Activated effector memory CD4-positive, alpha-beta T cell treated with anti-CD3 and anti-CD28 coated beads, Interleukin-2, amount 50 U/mL, for 16 hours (primary cell): ENCODE data around the gene COBL.
"Not testable (repeated sequence)": the region's sequence is repeated elsewhere in the genome, so short reads cannot be mapped to it uniquely, and the experiment has no call there.

ENCODE experiments used
- DNase-seq: peaks from one replicate; pipeline ENCODE4 v3.0.0-alpha.2; 2020

Gene COBL

DNA sequence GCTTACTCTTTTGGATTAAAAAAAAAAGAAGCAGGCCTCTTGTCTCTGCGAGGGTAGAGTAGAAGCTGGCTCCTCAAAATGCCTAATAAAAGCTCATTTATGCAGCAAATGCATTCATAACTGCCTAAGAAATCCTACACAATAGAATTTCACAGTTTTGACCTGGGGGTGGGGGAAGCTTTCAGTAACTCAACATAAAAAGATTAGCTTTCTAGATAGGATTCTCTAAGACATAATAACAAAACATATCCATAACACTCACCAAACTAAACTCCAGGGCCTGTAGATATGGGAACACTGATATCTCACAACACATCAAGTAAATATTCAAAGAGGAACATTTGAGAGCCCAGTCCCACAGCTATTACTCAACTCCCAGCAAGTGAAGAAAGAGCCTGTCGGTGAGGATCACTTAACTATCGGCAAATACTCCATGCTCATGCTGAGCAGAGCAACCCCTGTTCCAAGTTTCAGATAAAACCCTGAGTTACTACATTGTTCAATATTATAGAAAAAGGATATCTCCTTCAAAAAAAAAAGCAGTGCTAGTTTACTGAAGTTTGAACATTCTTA, 88.1 kb downstream of the COBL start:
- no peak for DNase-seq

DNA sequence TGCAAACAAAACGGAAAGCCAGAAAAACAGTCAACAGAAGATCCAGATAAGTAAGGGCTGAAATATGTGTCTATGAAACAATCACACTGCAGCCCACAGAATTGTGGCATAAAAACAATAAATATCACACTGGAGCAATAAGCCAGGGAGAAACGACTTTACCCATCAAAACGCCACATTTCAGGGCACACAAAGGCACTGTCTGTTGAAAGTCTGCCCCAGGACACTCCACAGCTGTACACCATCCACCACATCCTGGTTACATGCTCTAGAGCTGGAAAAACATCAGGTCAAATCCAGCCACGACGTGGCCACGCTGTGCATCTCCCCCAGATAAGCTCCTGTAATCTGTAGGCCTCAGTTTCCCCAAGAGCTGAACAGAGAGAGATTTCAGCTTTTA, 88.7 kb downstream of the COBL start:
- no peak for DNase-seq

DNA sequence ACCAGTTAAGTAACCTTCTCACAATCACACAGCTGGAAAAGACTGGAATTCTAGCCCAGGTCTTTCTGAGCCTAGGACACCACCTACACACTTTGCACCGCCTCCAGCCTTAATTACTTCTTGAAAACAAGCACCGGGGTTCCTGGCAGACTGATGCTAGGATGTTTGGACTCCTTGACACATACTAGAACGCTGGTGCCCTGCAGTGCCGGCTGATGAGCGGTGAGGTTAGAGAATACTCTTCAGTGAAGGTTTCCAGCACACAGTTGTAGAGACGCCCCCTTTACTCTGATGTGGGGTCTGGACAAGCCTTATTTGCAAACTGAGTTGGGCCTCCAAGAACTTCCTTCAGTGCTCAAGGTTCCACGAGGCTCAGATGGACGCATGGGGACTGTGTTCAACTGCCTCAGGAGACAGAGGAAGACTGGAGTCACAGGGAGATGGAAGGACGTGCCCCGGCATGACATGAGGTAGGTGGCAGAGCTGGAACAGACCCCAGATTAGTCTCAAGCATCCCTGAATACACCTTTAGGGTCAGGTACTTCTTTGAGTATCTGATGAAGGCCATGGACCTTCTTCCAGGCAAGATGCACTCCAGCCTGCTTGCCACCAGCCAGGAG, 89.6 kb downstream of the COBL start:
- DNase-seq, result no peak

DNA sequence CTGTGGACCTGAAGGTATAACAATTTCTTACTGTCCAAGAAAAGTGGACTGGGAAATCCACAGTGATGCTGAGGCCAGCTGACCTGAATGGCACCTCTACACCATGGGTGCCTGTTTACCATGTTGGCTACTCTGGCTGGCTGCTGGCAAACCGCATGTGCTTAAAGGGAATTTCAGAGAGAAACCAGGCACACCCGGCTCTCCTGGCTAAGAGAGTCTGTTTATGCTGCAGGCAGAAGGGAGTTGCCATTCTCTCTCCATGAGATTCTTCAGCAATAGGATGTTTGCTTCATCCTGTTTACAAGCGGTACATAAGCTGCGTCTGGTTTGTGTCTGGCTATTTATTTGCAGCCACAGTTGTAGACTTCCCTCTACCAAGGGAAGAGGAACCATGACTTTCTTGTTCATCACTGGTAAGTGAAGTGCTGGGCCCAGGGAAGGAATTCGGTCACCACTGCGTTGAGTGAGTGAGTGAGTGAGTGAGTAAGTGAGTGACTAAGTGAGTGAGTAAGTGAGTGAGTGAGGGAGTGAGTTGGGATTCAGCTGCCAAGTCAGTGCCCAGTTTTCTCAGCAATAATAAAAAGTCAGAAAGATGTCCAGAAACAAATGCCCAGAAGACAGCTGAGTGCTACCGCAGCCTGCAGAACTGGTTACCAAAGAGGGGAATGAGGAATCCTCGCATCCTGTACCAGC, 90.4 kb downstream of the COBL start:
- DNase-seq, result no peak

DNA sequence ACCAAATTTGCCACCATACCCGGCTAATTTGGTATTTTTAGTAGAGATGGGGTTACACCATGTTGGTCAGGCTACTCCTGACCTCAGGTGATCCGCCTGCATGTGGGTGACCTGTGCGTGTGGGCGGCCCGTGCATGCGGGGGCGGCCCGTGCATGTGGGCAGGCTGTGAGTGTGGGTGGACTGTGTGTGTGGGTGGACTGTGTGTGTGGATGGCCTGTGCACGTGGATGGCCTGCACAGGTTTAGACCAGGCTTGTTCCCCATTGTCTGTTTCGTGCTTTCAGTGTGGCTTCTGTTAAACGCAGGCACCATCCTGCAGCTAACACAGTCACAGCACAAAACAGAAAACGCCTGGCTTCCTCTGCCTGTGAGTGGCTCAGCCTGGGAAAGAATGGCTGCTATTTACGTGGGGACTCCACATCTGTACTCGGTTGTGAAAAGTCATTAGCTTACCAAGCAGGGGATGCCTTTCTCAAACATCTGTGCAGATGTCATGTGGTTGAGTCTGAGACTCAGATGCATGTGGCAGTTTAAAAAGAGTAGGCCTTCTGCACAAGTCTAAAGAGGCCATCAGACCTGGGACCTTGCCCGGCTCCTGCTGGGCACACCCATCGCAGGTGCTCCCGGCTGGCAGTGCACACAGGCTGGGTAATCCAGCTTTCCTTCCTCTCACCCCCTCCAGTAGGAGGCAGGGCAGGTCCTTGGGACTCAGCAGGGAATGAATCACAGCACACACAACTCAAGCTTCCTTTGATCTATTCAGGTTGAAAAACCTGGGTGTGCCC, 91.6 kb downstream of the COBL start:
- DNase-seq, result no peak

DNA sequence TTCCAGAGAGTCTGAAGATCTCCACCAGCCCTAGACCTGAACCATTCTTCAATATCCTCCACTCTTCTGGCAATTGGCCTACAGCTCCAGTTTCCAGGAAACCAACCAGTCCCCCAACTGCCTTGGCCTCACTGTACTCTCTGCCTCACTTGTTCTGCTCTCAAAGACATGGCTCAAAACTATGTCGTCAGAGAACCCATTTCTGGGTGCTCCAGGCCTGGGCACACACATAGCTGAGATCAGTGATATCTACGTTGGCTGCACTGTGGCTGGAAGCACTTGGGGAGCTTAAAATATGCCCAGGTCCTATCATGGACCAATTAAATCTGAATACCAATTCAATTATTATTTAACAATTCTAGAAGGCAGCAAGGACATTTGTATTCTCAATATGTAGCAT, 93.1 kb downstream of the COBL start:
- no peak for DNase-seq

DNA sequence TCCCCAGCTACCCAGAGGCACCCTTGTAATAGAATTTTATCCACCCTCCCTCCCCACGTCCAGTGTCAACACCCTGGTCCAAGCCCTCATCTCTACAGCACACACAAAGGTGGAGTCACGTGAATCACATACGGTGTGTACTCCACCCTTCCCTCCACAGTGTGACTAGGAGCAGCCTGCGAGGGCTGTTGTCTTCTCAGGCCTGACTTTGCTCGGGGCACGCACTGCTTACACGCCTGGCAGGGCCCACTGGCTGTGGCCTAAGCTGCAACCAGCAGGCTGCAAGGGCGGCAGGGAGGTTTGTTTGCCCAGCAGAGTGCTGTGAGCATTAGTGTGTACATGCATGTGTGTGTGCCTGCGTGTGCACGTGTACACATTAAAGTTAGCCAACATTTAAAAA, 93.7 kb downstream of the COBL start:
- no peak for DNase-seq

DNA sequence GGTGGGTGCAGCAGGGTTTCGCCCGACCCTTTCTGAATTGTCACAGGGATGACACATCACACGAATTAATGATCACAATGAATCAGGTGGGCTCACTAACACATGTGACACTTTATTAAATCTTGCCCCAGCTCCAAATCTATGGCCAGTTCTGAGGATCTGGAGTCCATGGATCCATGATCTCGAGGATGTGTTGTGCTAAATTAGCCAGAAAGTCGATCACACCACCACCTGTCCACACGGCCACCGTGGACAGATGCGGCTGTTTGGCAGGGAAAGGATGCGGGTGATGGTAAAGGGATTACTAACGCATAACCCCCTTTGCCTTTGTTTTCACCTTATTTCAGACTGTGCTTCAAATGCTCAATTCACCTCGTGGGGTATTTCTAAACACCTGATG, 96.4 kb downstream of the COBL start:
- no peak for DNase-seq

DNA sequence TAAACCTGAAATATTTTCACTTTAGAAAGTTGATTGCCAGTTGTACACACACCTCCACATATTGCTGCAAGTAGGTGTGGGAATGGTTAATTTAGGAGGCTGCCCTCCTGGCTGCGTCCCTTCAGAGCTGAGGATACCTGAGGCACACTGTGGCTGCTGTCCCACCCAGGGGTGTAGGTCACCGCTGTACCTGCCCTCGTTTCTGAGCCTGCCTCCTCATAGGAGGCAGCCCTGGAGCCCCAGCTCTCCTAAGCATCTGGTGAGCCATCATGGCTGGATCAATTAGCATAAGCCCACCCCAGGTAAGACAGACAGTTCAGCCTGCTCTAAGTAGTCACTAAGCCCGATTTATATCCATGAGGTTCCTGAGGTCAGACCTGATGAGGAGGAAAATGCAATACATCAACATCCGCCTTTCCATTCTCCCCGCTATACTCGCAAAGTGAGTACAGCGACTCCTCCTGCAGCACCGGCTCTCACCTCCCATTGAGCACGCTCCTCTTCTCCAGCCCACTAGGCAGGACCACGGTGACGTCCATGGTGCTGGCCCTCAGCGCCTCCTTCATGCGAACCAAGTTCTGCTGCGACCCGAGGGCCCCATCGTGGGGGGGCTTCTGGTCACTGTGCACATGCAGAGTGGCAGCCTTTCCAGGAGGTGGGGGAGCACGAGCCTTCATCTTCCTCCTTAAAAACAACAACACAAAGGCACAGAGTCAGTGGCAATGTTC, 97.2 kb downstream of the COBL start:
- DNase-seq, result no peak

DNA sequence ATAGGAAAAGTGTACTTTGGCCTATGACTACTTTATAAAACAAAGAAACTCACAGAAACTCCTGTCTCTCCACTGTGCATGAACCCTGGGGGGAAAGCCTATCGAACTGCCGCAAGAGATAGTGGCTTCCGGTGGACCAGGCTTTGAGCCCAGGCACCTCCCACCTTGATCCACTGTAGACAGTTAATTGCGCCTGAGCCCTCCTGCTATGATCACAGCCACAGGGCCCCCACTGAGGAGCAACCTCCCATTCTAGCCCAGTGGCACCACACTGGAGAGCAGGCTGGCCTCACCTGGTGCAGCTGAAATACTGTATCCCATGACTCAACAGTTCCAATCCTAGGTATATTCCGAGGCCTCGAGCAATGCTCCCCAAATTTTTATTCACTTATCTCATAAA, 98.8 kb downstream of the COBL start:
- no peak for DNase-seq

DNA sequence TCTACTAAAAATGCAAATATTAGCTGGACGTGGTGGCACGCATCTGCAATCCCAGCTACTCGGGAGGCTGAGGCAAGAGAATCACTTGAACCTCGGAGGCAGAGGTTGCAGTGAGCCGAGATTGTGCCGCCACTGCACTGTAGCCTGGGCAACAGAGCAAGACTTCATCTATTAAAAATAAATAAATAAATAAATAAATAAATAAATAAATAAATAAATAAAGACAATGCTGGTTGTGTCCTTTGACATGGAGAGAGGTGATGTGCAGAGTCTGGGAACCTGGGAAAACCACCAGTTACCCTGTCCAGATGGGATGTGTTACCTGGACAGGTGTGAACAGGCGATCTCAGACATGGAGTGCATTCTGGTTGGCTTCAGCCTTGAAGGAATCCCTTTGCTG, 102.5 kb downstream of the COBL start:
- no peak for DNase-seq

DNA sequence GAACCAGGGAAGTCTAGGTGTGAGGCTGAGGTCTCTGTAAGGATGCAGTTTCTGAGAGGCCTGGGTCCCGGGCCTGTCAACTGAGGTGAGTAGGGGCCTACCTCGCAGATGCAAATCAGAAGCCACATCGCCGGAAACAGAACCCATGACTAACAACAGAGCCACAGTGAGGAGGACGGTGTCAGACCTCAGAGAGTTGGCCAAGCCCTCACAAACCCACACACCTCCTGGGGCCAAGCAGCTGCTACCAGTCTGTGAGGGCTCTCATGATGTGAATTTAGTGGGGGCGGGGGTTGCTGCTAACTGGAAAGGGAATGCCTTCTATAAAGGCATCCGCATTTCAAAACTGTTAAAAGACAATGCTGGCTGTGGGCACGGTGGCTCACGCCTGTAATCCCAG, 103.0 kb downstream of the COBL start:
- no peak for DNase-seq

DNA sequence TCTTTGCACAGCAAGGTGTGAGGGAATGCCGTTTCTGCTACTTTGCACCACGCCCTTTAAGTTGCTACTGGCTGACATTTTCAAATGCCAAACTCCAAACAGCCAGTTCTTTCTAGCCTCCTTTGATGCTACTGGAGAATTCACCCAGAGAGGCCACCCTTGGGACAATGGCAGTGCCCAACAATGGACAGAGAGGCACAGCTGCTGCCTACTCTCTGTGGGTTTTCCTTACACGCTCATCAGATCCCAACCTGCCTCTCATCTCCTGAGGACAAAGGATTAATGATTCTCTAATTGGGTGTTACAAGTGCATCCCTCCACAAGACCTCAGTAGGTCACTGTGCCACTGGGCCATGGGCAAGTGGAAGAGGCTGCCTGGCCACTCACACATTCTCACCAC, 105.8 kb downstream of the COBL start:
- DNase-seq, result no peak

DNA sequence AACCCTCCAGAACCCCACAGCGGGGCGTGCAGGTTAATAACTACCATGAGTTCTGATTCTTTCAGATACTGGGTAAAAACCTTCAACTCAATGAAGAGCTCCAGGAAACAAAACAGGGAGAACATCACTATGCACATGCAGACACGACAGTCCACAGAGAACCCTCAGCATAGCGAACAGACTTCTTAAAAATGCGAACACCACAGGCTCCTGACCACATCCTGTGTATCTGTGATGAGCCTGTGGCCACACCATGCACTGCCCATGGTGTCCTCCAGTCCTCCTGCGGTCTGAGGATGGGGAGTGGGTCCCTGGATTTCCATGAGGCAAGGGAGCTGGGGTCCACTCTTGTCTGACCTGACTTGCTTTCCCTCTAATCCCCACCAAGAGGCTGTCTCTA, 107.2 kb downstream of the COBL start:
- no peak for DNase-seq

DNA sequence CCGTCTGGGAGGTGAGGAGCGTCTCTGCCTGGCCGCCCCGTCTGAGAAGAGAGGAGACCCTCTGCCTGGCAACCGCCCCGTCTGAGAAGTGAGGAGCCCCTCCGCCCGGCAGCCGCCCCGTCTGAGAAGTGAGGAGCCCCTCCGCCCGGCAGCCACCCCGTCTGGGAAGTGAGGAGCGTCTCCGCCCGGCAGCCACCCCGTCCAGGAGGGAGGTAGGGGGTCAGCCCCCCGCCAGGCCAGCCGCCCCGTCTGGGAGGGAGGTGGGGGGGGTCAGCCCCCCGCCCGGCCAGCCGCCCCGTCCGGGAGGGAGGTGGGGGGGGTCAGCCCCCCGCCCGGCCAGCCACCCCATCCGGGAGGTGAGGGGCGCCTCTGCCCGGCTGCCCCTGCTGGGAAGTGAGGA, 108.5 kb downstream of the COBL start:
- not testable (repeated sequence) for DNase-seq

DNA sequence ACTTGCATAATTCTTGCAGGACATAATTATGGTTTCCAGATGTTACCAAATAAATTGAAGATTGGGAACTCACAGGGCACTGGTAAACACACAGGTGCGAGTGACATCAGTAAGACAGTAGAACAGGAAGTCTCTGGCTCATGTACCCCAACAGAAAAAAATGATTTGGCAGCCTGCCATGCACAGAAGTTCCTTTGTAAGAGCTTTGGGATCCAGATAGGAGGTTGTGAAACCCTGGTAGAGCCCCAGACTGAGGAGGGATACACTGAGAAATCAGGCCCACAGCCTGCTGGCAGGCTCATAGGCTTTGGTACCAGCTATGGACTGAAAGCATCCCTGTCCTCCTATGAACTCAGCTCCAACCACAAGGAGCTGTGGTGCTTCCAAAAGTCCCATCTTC, 118.0 kb downstream of the COBL start:
- DNase-seq, result no peak

DNA sequence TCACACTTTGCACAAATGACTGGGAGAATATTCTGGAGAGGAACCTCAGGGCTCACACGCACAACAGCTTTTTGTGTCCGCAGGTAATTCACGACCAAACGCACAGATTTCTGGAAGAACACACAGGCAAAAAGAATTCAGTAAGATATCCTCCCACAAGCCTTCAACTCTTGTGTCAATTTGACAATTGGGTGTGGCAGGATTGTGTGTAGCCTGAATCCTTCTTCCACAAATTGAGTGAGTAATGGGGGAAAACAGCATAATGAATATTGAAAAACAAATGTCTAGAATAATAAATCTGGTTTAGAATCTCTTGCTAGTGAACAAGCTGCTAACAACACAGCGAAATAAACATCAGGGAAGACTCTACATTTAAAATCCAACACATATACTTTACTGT, 125.6 kb downstream of the COBL start:
- no peak for DNase-seq

DNA sequence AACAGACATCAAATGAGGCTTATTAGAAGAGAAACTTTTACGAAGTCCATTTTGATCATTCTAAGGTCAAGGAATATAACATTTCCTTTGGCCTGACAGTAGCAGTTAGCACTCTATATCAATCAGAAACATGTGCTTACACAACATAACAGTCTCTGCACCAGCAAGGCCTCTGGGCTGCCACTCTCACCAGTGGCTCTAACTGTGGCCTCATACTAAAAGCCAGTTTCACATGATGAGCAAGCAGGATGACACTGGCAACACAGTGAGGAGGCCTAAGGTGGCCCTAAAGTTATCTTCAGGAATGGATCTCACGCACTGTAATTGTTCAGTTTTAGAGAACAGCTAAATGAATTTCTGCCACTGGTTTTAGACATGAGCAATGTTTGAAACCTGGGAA, 126.8 kb downstream of the COBL start:
- DNase-seq, result no peak

DNA sequence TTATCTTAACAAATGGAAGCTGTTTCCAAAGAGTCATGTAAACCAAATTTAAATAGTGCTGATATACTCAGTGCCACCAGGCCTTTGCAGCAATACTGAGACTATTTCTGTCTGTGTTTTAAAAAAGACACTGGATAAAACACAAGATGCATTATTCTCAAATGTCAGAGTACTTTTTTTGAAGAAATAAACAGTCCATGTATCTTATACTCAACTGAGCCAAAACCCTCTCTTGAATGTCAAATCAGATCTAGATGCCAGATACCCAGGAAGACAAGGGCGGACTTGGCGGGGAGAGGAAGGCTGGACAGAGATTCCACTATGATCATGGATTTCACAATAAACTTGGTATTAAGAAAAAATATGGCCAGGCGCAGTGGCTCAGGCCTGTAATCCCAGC, 127.6 kb downstream of the COBL start:
- no peak for DNase-seq

DNA sequence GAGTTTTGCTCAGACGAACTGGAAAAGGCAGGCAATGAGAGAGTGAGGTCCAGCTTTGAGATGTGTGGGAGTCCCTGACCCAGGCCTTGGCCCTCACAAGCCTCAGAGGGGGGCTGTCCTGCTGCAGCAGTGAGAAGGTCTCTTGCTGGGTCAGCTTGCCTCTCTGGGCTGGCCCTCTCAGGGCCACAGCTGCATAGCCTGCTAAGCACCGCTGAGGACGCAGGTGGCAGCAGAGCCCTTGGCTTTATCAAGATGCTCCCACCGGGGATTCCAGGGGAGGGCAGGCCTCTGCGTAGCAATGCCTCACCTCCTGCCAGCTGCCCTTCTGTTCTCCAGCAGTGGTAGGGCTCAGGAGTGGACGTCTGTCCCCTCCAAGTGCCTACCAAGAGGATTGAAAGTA, 128.7 kb downstream of the COBL start:
- no peak for DNase-seq

DNA sequence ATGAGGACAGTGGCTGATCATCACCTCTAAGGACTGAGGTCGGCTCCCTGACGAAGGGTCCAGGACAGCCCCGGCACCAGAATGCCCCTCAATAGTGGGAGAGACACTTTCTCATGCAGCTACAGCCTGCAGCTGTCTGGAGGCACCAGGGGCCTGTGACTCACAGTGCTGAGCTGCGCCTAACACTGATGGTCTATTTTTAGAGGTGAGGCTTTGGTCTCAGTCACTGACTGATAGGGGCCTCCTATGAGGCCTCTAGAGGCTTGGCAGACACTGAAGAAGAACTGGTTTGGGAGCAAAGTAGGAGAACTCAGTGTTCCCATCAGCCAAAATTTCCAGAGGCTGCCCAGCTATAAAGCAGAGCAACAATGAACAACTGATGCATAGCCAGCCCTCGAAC, 130.1 kb downstream of the COBL start:
- DNase-seq, result no peak

DNA sequence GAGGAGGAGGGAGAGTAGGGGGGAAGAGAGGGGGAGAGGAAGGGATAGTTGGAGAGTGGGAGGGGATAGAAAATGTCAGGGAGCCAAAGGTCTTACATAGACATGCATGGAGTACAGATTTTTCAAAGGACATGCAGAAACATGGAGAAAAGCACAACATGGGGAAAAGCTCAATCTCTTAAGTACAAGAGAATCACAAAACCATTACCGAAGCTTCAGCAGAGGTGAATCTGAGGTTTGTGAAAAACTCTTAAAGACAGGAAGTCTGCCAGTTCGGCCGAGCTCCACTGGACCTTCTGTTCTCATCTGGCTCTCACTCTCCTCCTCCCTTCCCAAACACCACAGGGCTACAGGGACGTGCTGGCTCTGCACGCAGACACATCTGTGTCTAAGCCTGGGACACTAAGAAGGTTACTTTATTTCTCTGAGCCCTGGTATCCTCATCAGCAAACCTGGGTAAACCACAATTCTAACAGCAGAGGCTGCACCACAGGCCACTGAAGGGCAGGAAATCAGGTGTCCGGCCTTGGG, 133.9 kb downstream of the COBL start:
- no peak for DNase-seq

DNA sequence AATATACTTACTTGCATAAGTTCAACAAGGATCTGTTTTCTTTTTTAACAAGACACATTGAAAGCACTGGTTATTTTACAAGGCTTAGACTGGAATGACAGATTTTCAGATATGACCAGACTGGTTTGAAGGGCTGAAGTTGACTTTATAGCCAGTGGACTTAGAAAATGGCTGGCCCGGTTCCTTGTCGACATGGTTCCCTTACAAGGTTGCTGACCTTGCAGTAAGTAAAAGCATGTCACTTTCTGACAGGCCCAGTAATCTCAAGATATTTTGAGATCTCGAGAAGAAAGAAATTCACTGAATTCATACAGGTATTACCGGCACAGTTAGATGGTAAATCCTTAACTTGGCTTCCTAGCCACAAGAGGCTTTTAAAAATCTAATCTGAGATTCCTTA, 136.5 kb downstream of the COBL start:
- no peak for DNase-seq
